ENCODE results near the gene STPG4.

DNA sequence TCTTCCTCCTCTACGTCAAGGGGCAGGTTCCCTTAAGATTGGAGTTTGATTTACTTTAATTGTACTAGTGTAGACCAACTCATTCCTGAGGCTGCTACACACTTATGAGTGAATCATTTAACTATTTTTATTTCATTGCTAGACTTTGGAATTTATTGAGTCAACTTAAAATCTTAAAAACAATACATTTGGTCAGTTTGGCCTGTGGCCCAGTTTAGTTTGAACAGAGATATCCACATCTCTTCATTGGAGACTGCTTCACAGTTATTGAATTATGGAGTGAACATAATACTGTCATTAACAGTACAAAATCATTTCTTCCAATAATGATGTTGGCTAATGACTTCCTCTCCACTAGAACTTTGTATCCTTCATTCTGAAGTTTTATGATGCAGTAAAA, 34.5 kb upstream of the STPG4 start:
- TF ChIP-seq CTCF (tag by site-specific recombination; IDR thresholded peaks at IDR 0.05) (no peak), ZNF121 (tag by site-specific recombination; IDR thresholded peaks at IDR 0.05) (no peak), ZSCAN30 (tag by site-specific recombination; IDR thresholded peaks at IDR 0.05) (no peak), GFI1B (tag by site-specific recombination; IDR thresholded peaks at IDR 0.05) (no peak), ZNF843 (tag by site-specific recombination; IDR thresholded peaks at IDR 0.05) (no peak)

Data from HEK293 (cell line).